ENCODE results near the gene NRP1. TPM values are rescaled to one million over a fixed set of nuclear protein-coding genes. Genes with fewer than 3 reads are reported as not detected.
"Not testable (repeated sequence)": the region's sequence is repeated elsewhere in the genome, so short reads cannot be mapped to it uniquely, and the experiment has no call there.

The NRP1 gene
- total and polyA plus RNA-seq, 4 donors, result 14.6 to 55.6 (median 37.8) TPM

- Histone ChIP-seq H3K9me3 (ENCODE audit: control insufficient read depth in 4 of 4, low read length in 3 of 4) (no peaks in the 10 kb centered on the region), H3K27ac (ENCODE audit: low read depth in 1 of 2, low read length in 2 of 2) (no peak overlapping the region), H3K9ac (ENCODE audit: low read depth in 1 of 2, low read length in 2 of 2) (no peak overlapping the region), H3K4me1 (ENCODE audit: control insufficient read depth in 4 of 4, insufficient read depth in 4 of 4, low read length in 3 of 4) (peaks cover 2 to 19% (median 18%) of the 10 kb centered on the region in 4 donors), H3K4me3 (ENCODE audit: low read depth in 1 of 3, low read length in 3 of 3) (no peak overlapping the region), H3K36me3 (ENCODE audit: control insufficient read depth in 4 of 4, insufficient read depth in 3 of 4, low read depth in 1 of 4, low read length in 3 of 4) (peaks cover 0 to 3% (median under 1%) of the 10 kb centered on the region in 4 donors), H3K27me3 (ENCODE audit: control insufficient read depth in 4 of 4, insufficient read depth in 4 of 4, low read length in 3 of 4) (no peaks in the 10 kb centered on the region)
- TF ChIP-seq YY1 (IDR thresholded peaks at IDR 0.05) (no peak), NR2F2 (IDR thresholded peaks at IDR 0.05) (peak; percentile 58)
- DNase-seq (ENCODE audit: low spot score), result no peak
- 81% methylated on average over 2 of the region's 2 CpGs for WGBS
Measured at GRCh38 chr10:33302208-33302829, 32.1 kb downstream of the NRP1 start.

DNA sequence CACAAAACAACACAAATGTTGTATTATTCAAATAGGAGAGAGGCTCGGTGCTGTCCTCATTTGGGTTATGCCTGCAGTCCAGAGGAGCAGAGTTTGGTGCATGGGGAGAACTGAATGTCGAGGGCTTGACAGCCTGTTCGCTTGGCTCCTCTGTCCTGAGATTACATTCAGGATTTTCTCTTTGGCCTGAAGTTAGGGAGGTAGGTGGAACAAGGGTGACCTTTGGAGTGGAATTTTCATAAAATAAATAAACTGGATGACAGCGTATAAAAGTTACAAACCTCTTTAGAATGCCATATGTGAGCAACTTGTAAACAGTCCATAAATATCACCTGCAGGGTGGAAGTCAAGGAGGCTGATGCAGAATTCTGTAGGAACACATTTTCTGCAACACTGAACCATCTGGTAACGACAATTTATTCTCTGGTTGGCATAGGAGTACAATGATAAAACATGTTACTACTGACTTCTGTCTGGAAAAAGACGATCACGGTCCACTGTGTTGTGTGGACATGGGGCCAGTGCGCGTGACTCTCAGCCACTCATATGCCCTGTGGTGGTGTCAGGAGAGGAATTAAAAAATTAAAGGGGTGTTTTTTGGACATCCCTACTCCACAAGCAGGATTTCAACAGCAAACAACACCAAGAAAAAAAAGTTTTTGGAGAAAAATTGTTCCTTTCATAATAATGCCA lies 33.2 kb downstream of the NRP1 start:
- Histone ChIP-seq H3K4me1 (ENCODE audit: control insufficient read depth in 4 of 4, insufficient read depth in 4 of 4, low read length in 3 of 4) (peaks cover 0 to 17% (median 12%) of the 10 kb centered on the region in 4 donors), H3K27ac (ENCODE audit: low read depth in 1 of 2, low read length in 2 of 2) (peak overlapping the region in 1 of 2 donors; percentile 15)

DNA sequence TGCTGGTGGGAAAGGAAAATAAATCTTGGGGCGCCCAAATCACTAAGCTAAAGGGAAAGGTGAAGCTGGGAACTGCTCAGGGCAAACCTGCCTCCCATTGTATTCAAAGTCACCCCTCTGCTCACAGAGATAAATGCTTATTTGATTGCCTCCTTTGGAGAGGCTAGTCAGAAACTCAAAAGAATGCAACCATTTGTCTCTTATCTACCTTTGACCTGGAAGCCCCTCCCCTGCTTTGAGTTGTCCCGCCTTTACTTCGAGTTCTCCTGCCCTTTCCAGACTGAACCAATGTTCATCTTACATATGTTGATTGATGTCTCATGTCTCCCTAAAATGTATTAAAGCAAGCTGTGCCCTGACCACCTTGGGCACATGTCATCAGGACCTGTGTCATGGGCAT lies 33.9 kb downstream of the NRP1 start:
- 78% methylated on average over 3 of the region's 3 CpGs for WGBS
- H3K4me3 ChIP-seq (ENCODE audit: low read depth in 1 of 3, low read length in 3 of 3); H3K27me3 ChIP-seq (ENCODE audit: control insufficient read depth in 4 of 4, insufficient read depth in 4 of 4, low read length in 3 of 4); DNase-seq (ENCODE audit: low spot score); H3K27ac ChIP-seq (ENCODE audit: low read depth in 1 of 2, low read length in 2 of 2); H3K36me3 ChIP-seq (ENCODE audit: control insufficient read depth in 4 of 4, insufficient read depth in 3 of 4, low read depth in 1 of 4, low read length in 3 of 4); H3K9ac ChIP-seq (ENCODE audit: low read depth in 1 of 2, low read length in 2 of 2); H3K9me3 ChIP-seq (ENCODE audit: control insufficient read depth in 4 of 4, low read length in 3 of 4): not testable (repeated sequence)
- H3K4me1 ChIP-seq (ENCODE audit: control insufficient read depth in 4 of 4, insufficient read depth in 4 of 4, low read length in 3 of 4), result peaks cover 0 to 14% (median 12%) of the 10 kb centered on the region in 4 donors

More for the DNA sequence above, 33.2 kb downstream of the NRP1 start:
- DNase-seq (ENCODE audit: low spot score), result no peak
- Histone ChIP-seq H3K27me3 (ENCODE audit: control insufficient read depth in 4 of 4, insufficient read depth in 4 of 4, low read length in 3 of 4) (no peaks in the 10 kb centered on the region), H3K9me3 (ENCODE audit: control insufficient read depth in 4 of 4, low read length in 3 of 4) (no peaks in the 10 kb centered on the region), H3K9ac (ENCODE audit: low read depth in 1 of 2, low read length in 2 of 2) (no peak overlapping the region), H3K4me3 (ENCODE audit: low read depth in 1 of 3, low read length in 3 of 3) (no peak overlapping the region), H3K36me3 (ENCODE audit: control insufficient read depth in 4 of 4, insufficient read depth in 3 of 4, low read depth in 1 of 4, low read length in 3 of 4) (peaks cover 0 to 3% (median under 1%) of the 10 kb centered on the region in 4 donors)
- WGBS, result 50% methylated on average over 9 of the region's 9 CpGs
- TF ChIP-seq ATF3 (IDR thresholded peaks at IDR 0.05), result peak; percentile 16
- TF ChIP-seq HNF4A (conservative IDR thresholded peaks at IDR 0.05), result peak; percentile 54 to 70
- TF ChIP-seq JUND (IDR thresholded peaks at IDR 0.05), result peak in 1 of 2 donors; percentile 57
- peak; percentile 7 for TF ChIP-seq HNF4G (IDR thresholded peaks at IDR 0.05)
- no peak for TF ChIP-seq RAD21 (IDR thresholded peaks at IDR 0.05)
- peak; percentile 49 for TF ChIP-seq SP1 (IDR thresholded peaks at IDR 0.05)

- peaks cover 0 to 14% (median 12%) of the 10 kb centered on the region in 4 donors for H3K4me1 ChIP-seq (ENCODE audit: control insufficient read depth in 4 of 4, insufficient read depth in 4 of 4, low read length in 3 of 4)
- WGBS, result 77% methylated on average over 2 of the region's 2 CpGs
- H3K27ac ChIP-seq (ENCODE audit: low read depth in 1 of 2, low read length in 2 of 2), result no peak overlapping the region
Measured at GRCh38 chr10:33298893-33299292, 35.6 kb downstream of the NRP1 start.

More at GRCh38 chr10:33298893-33299292, 35.6 kb downstream of the NRP1 start:
- H3K4me3 ChIP-seq (ENCODE audit: low read depth in 1 of 3, low read length in 3 of 3), result no peak overlapping the region
- no peak overlapping the region for H3K9ac ChIP-seq (ENCODE audit: low read depth in 1 of 2, low read length in 2 of 2)
- H3K36me3 ChIP-seq (ENCODE audit: control insufficient read depth in 4 of 4, insufficient read depth in 3 of 4, low read depth in 1 of 4, low read length in 3 of 4), result peaks cover 0 to 3% (median under 1%) of the 10 kb centered on the region in 4 donors
- H3K9me3 ChIP-seq (ENCODE audit: control insufficient read depth in 4 of 4, low read length in 3 of 4), result no peaks in the 10 kb centered on the region
- H3K27me3 ChIP-seq (ENCODE audit: control insufficient read depth in 4 of 4, insufficient read depth in 4 of 4, low read length in 3 of 4), result no peaks in the 10 kb centered on the region
- TF ChIP-seq GABPA (IDR thresholded peaks at IDR 0.05 in 1 of 2, conservative IDR thresholded peaks at IDR 0.05 in 1 of 2) (no peak), FOXA2 (IDR thresholded peaks at IDR 0.05) (no peak), RXRA (IDR thresholded peaks at IDR 0.05) (no peak), EGR1 (IDR thresholded peaks at IDR 0.05; ENCODE audit: low read depth in 2 of 2) (no peak), JUND (IDR thresholded peaks at IDR 0.05) (no peak), HNF4G (IDR thresholded peaks at IDR 0.05) (no peak), RAD21 (IDR thresholded peaks at IDR 0.05) (no peak), FOXA1 (IDR thresholded peaks at IDR 0.05) (no peak), HNF4A (conservative IDR thresholded peaks at IDR 0.05) (no peak), ZBTB33 (IDR thresholded peaks at IDR 0.05) (no peak), SP1 (IDR thresholded peaks at IDR 0.05) (no peak), YY1 (IDR thresholded peaks at IDR 0.05) (no peak)
- TF ChIP-seq, protein P1, sequence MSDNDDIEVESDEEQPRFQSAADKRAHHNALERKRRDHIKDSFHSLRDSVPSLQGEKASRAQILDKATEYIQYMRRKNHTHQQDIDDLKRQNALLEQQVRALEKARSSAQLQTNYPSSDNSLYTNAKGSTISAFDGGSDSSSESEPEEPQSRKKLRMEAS (IDR thresholded peaks at IDR 0.05), result no peak
- TF ChIP-seq, protein P2, sequence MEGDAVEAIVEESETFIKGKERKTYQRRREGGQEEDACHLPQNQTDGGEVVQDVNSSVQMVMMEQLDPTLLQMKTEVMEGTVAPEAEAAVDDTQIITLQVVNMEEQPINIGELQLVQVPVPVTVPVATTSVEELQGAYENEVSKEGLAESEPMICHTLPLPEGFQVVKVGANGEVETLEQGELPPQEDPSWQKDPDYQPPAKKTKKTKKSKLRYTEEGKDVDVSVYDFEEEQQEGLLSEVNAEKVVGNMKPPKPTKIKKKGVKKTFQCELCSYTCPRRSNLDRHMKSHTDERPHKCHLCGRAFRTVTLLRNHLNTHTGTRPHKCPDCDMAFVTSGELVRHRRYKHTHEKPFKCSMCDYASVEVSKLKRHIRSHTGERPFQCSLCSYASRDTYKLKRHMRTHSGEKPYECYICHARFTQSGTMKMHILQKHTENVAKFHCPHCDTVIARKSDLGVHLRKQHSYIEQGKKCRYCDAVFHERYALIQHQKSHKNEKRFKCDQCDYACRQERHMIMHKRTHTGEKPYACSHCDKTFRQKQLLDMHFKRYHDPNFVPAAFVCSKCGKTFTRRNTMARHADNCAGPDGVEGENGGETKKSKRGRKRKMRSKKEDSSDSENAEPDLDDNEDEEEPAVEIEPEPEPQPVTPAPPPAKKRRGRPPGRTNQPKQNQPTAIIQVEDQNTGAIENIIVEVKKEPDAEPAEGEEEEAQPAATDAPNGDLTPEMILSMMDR (IDR thresholded peaks at IDR 0.05; ENCODE audit: low read depth, low read length, missing input control), result no peak
- DNase-seq (ENCODE audit: low spot score), result no peak
